H1 (cell line): ENCODE data around the gene MTFP1. TPM values are rescaled to one million over a fixed set of nuclear protein-coding genes. Genes with fewer than 3 reads are reported as not detected.

ENCODE experiments used
- CTCF ChIA-PET: fragments of 300-600 bp; sonication (Branson Sonifier 250); formaldehyde crosslinking; loops from one replicate; lab custom pipeline; 2021; ENCODE audit not compliant: partially characterized antibody; lab: Charles Lee
- POLR2A ChIA-PET: fragments of 300-600 bp; sonication (Branson Sonifier 250); formaldehyde crosslinking; loops from one replicate; lab custom pipeline; 2021; ENCODE audit warnings: inconsistent platforms; ENCODE audit not compliant: partially characterized antibody; lab: Charles Lee
- DNase-seq, 2 experiments: peaks; one replicate each; pipeline versions ENCODE4 v3.0.0 to v3.0.0-alpha.2; 2010 to 2022; ENCODE audit warnings: low spot score in 2 of 2, low read depth in 1 of 2, mixed read lengths in 1 of 2
- FAIRE-seq: peaks from 2 replicates; lab custom pipeline; 2011; peaks lifted over from hg19 to GRCh38; lab: Jason Lieb, UNC
- H2AFZ ChIP-seq: 2 replicates; pipeline ENCODE4 v1.8.1; 2012; ENCODE audit warnings: low read length, inconsistent platforms
- H2AK5ac ChIP-seq: 2 replicates; pipeline ENCODE4 v1.6.1; 2013; ENCODE audit warnings: low read depth, low read length
- H2BK120ac ChIP-seq: replicated peaks from 2 replicates; pipeline ENCODE3; 2013; ENCODE audit warnings: low read depth, low read length, inconsistent platforms
- H2BK12ac ChIP-seq: 2 replicates; pipeline ENCODE4 v1.6.1; 2013; ENCODE audit warnings: low read depth, low read length
- H2BK15ac ChIP-seq: 2 replicates; pipeline ENCODE4 v1.6.1; 2013; ENCODE audit warnings: low read length
- H2BK20ac ChIP-seq: 2 replicates; pipeline ENCODE4 v1.6.1; 2013; ENCODE audit warnings: low read length
- H2BK5ac ChIP-seq: 2 replicates; pipeline ENCODE4 v1.6.1; 2013; ENCODE audit warnings: low read depth, low read length
- H3K14ac ChIP-seq: 2 replicates; pipeline ENCODE4 v1.6.1; 2013; ENCODE audit warnings: inconsistent platforms; ENCODE audit not compliant: insufficient read length
- H3K18ac ChIP-seq: 2 replicates; pipeline ENCODE4 v1.6.1; 2013; ENCODE audit warnings: low read length; ENCODE audit errors: extremely low read depth
- H3K23ac ChIP-seq: 2 replicates; pipeline ENCODE4 v1.6.1; 2013; ENCODE audit warnings: inconsistent platforms; ENCODE audit not compliant: insufficient read length
- H3K23me2 ChIP-seq: 2 replicates; pipeline ENCODE4 v1.6.1; 2013; ENCODE audit warnings: low read depth, low read length
- H3K27ac ChIP-seq: 2 replicates; pipeline ENCODE4 v1.6.1; 2011; ENCODE audit warnings: low read depth, low read length, inconsistent platforms
- H3K27me3 ChIP-seq, 4 experiments: replicated peaks in 1 of 4; 1 replicate in 1 of 4; 2 replicates in 3 of 4; pipeline versions ENCODE4 v1.6.1 to v1.8.1; 2011 to 2013; ENCODE audit warnings: low read length in 3 of 4, mild to moderate bottlenecking in 3 of 4, inconsistent platforms in 2 of 4, mixed read lengths in 2 of 4, moderate library complexity in 1 of 4; ENCODE audit not compliant: control insufficient read depth in 3 of 4, insufficient read depth in 3 of 4; ENCODE audit errors: extremely low read depth in 1 of 4
- H3K36me3 ChIP-seq, 4 experiments: 2 replicates each; pipeline versions ENCODE4 v1.6.1 to v1.8.1; 2011 to 2013; ENCODE audit warnings: mild to moderate bottlenecking in 4 of 4, low read length in 3 of 4, moderate library complexity in 2 of 4, control low read depth in 1 of 4, inconsistent platforms in 1 of 4; ENCODE audit not compliant: insufficient read depth in 4 of 4, control insufficient read depth in 2 of 4
- H3K4ac ChIP-seq: replicated peaks from 2 replicates; pipeline ENCODE3; 2013; ENCODE audit warnings: low read length, low read depth, mixed read lengths, inconsistent platforms; ENCODE audit not compliant: insufficient read length
- H3K4me1 ChIP-seq, 4 experiments: replicated peaks in 1 of 4; 1 replicate in 1 of 4; 2 replicates in 3 of 4; pipeline versions ENCODE4 v1.6.1 to v1.8.1; 2011 to 2013; ENCODE audit warnings: low read length in 3 of 4, inconsistent platforms in 2 of 4, mixed read lengths in 1 of 4; ENCODE audit not compliant: insufficient read depth in 4 of 4, control insufficient read depth in 3 of 4
- H3K4me2 ChIP-seq, 2 experiments: 2 replicates each; pipeline versions ENCODE4 v1.6.1 to v1.8.1; 2011 to 2013; ENCODE audit warnings: low read depth in 2 of 2, low read length in 2 of 2, control low read depth in 1 of 2, inconsistent platforms in 1 of 2, mild to moderate bottlenecking in 1 of 2; ENCODE audit not compliant: insufficient read depth in 1 of 2
- H3K4me3 ChIP-seq, 4 experiments: fragments of 200-600, 300-600 bp in 1 of 4; sonication (generic), shearing (Covaris generic), sonication (Bioruptor Twin) in 1 of 4; 2 replicates each; pipeline versions ENCODE4 v1.5.1 to v1.8.1; 2011 to 2016; ENCODE audit warnings: low read length in 4 of 4, low read depth in 3 of 4, control low read depth in 2 of 4, inconsistent platforms in 2 of 4, mild to moderate bottlenecking in 2 of 4, mixed read lengths in 1 of 4, moderate library complexity in 1 of 4; ENCODE audit not compliant: insufficient read depth in 2 of 4; ENCODE audit errors: extremely low read depth in 1 of 4
- H3K56ac ChIP-seq: replicated peaks from 2 replicates; pipeline ENCODE3; 2013; ENCODE audit warnings: low read depth, mild to moderate bottlenecking, mixed read lengths, low read length, inconsistent platforms; ENCODE audit not compliant: insufficient read length
- H3K79me1 ChIP-seq: 2 replicates; pipeline ENCODE4 v1.6.1; 2013; ENCODE audit warnings: low read depth, low read length, control low read depth
- H3K79me2 ChIP-seq, 2 experiments: 2 replicates each; pipeline versions ENCODE4 v1.6.1 to v1.8.1; 2012 to 2013; ENCODE audit warnings: low read length in 2 of 2, mild to moderate bottlenecking in 2 of 2, inconsistent platforms in 1 of 2; ENCODE audit not compliant: insufficient read depth in 2 of 2, control insufficient read depth in 1 of 2
- H3K9ac ChIP-seq, 4 experiments: replicated peaks in 1 of 4; 1 replicate in 1 of 4; 2 replicates in 3 of 4; pipeline versions ENCODE4 v1.6.1 to v1.8.1; 2011 to 2013; ENCODE audit warnings: low read depth in 3 of 4, low read length in 3 of 4, control low read depth in 2 of 4, mild to moderate bottlenecking in 2 of 4, moderate library complexity in 2 of 4, inconsistent platforms in 1 of 4; ENCODE audit errors: extremely low read depth in 1 of 4
- H3K9me3 ChIP-seq, 2 experiments: 2 replicates each; pipeline versions ENCODE4 v1.6.1 to v1.8.1; 2012 to 2013; ENCODE audit warnings: mild to moderate bottlenecking in 2 of 2, moderate library complexity in 2 of 2, control low read depth in 1 of 2, inconsistent platforms in 1 of 2, low read depth in 1 of 2, low read length in 1 of 2, mixed read lengths in 1 of 2; ENCODE audit not compliant: insufficient read depth in 2 of 2
- H4K20me1 ChIP-seq, 2 experiments: replicated peaks in 1 of 2; 2 replicates each; pipeline versions ENCODE3 to v1.8.1; 2011 to 2013; ENCODE audit warnings: inconsistent platforms in 2 of 2, low read length in 2 of 2, mild to moderate bottlenecking in 1 of 2; ENCODE audit not compliant: insufficient read depth in 2 of 2, control insufficient read depth in 1 of 2
- H4K5ac ChIP-seq: 2 replicates; pipeline ENCODE4 v1.6.1; 2013; ENCODE audit warnings: low read length, low read depth, mixed read lengths, inconsistent platforms; ENCODE audit not compliant: insufficient read length
- H4K8ac ChIP-seq: 2 replicates; pipeline ENCODE4 v1.8.0; 2013; ENCODE audit warnings: mild to moderate bottlenecking, moderate library complexity, low read length, inconsistent platforms; ENCODE audit not compliant: insufficient read depth; ENCODE audit errors: extremely low read depth
- H4K91ac ChIP-seq: replicated peaks from 2 replicates; pipeline ENCODE3; 2013; ENCODE audit warnings: low read length, mixed read lengths, inconsistent platforms; ENCODE audit not compliant: insufficient read length
- ASH2L ChIP-seq: fragments of 200-600, 300-600 bp; sonication (generic); IDR thresholded peaks from one replicate; pipeline ENCODE4 v1.7.1; 2017; ENCODE audit warnings: low read length
- ATF2 ChIP-seq: IDR thresholded peaks from 2 replicates; pipeline ENCODE4 v1.6.1; 2012; ENCODE audit warnings: low read length, inconsistent platforms
- EP300 ChIP-seq, 2 experiments: IDR thresholded peaks; 1 replicate in 1 of 2; 2 replicates in 1 of 2; pipeline ENCODE4 v1.6.1; 2011 to 2012; ENCODE audit warnings: low read depth in 2 of 2, low read length in 2 of 2, mild to moderate bottlenecking in 2 of 2, borderline replicate concordance in 1 of 2, inconsistent platforms in 1 of 2, moderate library complexity in 1 of 2
- GABPA ChIP-seq: IDR thresholded peaks from 2 replicates; pipeline ENCODE4 v1.6.1; 2011; ENCODE audit warnings: mild to moderate bottlenecking, low read length, moderate library complexity, borderline replicate concordance; ENCODE audit not compliant: insufficient read depth
- MAX ChIP-seq: IDR thresholded peaks from 2 replicates; pipeline ENCODE4 v1.6.1; 2012; ENCODE audit warnings: inconsistent platforms
- TCF12 ChIP-seq: IDR thresholded peaks from 2 replicates; pipeline ENCODE4 v1.6.1; 2011; ENCODE audit warnings: low read depth, mild to moderate bottlenecking, low read length
- TEAD4 ChIP-seq: IDR thresholded peaks from 2 replicates; pipeline ENCODE4 v1.6.1; 2012; ENCODE audit warnings: low read depth, low read length, inconsistent platforms, mixed read lengths
- ZNF274 ChIP-seq: IDR thresholded peaks from 2 replicates; pipeline ENCODE4 v1.7.0; 2012; ENCODE audit warnings: low read length, borderline replicate concordance; ENCODE audit errors: extremely low read depth
- WGBS, 2 experiments: shearing (Covaris generic) in 1 of 2; methylation state at CpG; one replicate each; pipeline versions ENCODE4 v1.1.6 to v1.1.7; 2013 to 2015; ENCODE audit warnings: low lambda C conversion rate in 2 of 2, mixed read lengths in 2 of 2, inconsistent platforms in 1 of 2, low coverage in 1 of 2, missing lambda C conversion rate in 1 of 2; ENCODE audit not compliant: insufficient replicate concordance in 2 of 2, insufficient coverage in 1 of 2, insufficient read length in 1 of 2; ENCODE audit errors: extremely low coverage in 1 of 2, missing lambda C conversion rate in 1 of 2; 5-methylcytosine and 5-hydroxymethylcytosine counted together
- polyA plus RNA-seq, 7 experiments: library from polyadenylated mRNA; depleted of rRNA in 3 of 7; stranded (reverse) in 5 of 7; unstranded in 2 of 7; fragments of >200 nt in 5 of 7; fragments of 200-250 nt in 2 of 7; gene quantifications; 1 replicate in 5 of 7; 2 replicates in 1 of 7; 4 replicates in 1 of 7; pipeline versions ENCODE4 v1.2.1 to v1.2.3, GENCODE V29; 2011 to 2013; ENCODE audit warnings: missing spikeins in 2 of 7, mixed read lengths in 2 of 7
- total RNA-seq: library from RNA; stranded (reverse); fragmentation: NEBNext Ultra II Directional; extraction: Animal tissue kit (Norgen Biotek cat#: 25700); gene quantifications from 2 replicates; pipeline ENCODE4 v1.2.1, GENCODE V29; 2021

The MTFP1 gene
- total and polyA plus RNA-seq, 2 of the 8 experiments (the other 6 are each of a cell fraction or from before 2014, with no cell fraction given): 59.8 to 98.8 TPM

- no peak overlapping the region for H3K9ac ChIP-seq
- CTCF ChIA-PET: interaction anchor here (0.7 to 1.8 kb wide), 7 partner anchors 10 to 151 kb away, joined by 3 to 5 read pairs (median 4); partner anchors contain the start of gene SEC14L2
- H2BK120ac ChIP-seq: no peak overlapping the region
- H2AK5ac ChIP-seq: no peak overlapping the region
- H3K9me3 ChIP-seq: no peaks in the 10 kb centered on the region
- POLR2A ChIA-PET: interaction anchor here (0.6 to 1.2 kb wide), 3 partner anchors 10 to 339 kb away, joined by 3 to 5 read pairs (median 5); partner anchors contain the start of gene SEC14L2
- H3K4me3 ChIP-seq: no peak overlapping the region
- H3K23me2 ChIP-seq: no peaks in the 10 kb centered on the region
- no peak overlapping the region for H3K4me2 ChIP-seq
- TF ChIP-seq TCF12 (no peak), MAX (no peak), EP300 (IDR thresholded peaks at IDR 0.05; ENCODE audit: borderline replicate concordance in 1 of 2, low read depth in 2 of 2, low read length in 2 of 2) (no peak), GABPA (no peak), TEAD4 (no peak), ASH2L (no peak), ZNF274 (no peak), ATF2 (no peak)
- H4K91ac ChIP-seq: no peak overlapping the region
- no peak overlapping the region for H3K27ac ChIP-seq
- no peak overlapping the region for H2BK15ac ChIP-seq
- H3K79me2 ChIP-seq: no peaks in the 10 kb centered on the region
- no peak overlapping the region for H3K18ac ChIP-seq
- no peak overlapping the region for H2AFZ ChIP-seq
- peaks cover 0 to 4% of the 10 kb centered on the region in 2 experiments for H4K20me1 ChIP-seq
- FAIRE-seq (no peak), DNase-seq (no peak)
- no peak overlapping the region for H2BK12ac ChIP-seq
- 93% methylated on average over 6 of the region's 6 CpGs; no CpG with 5 or more reads in 1 of the 2 experiments for WGBS, 2 experiments
- no peak overlapping the region for H2BK5ac ChIP-seq
- H3K27me3 ChIP-seq: no peaks in the 10 kb centered on the region
- no peak overlapping the region for H4K5ac ChIP-seq
- no peaks in the 10 kb centered on the region for H3K79me1 ChIP-seq
- no peak overlapping the region for H2BK20ac ChIP-seq
- H3K56ac ChIP-seq: no peak overlapping the region
- H3K14ac ChIP-seq: no peak overlapping the region
- no peak overlapping the region for H3K23ac ChIP-seq
- no peak overlapping the region for H4K8ac ChIP-seq
- H3K36me3 ChIP-seq: peaks cover 0 to 6% (median 0%) of the 10 kb centered on the region in 4 experiments; a peak in 3 of 8 replicates
- H3K4me1 ChIP-seq: peaks cover 0 to 6% (median 4%) of the 10 kb centered on the region in 4 experiments; a peak in 5 of 7 replicates
- H3K4ac ChIP-seq: no peak overlapping the region
These were observed 19.2 kb upstream of the MTFP1 start for GRCh38 chr22:30406400-30406799.
